ENCODE measurements around the gene SPINT1.

Gene SPINT1

DNA sequence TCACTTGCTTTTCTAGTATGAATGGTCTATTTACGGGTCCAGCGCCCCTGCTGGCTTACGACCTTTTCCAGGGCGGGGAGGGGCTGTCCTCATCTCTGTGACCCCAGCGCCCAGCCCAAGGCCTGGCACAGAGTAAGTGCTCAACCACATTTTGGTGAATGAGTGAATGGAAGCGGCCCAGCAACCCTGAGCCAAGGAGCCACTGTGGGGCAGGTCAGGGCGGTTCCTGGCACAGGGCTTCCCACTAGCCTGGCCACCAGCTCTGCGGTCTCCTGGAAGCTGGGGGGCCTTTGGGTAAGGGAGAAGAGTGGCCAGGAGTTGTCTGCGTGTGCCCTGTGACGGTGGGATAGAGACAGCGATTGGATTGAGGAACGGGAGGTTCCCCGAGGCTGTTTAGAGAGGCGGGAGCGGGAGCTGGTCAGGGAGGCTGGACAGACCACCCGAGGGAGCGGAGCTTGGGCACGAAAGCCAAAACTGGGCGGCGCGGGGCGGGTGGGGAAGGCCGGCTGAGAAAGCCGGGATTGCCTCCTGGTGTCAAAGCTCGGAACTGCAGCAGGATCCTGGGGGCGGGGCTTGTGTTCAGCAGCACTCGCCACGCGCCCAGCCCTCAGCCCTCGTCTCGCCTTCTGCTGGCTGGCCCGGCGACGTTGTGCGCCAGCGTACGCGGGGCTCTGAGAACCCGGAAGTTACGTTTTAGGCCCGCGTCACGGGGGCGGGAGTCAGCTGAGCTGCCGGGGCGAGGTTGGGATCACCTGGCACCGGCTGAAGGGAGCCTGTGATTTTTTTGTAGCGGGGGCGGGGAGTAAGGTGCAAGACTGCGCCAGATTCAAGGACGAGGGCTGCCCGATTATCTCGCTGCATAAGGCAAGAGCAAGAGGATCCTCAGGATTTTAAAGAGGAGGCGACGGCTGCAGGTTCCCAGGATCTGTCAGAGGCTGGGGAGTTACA lies 50.2 kb downstream of the SPINT1 start, which contains the start of gene VPS18 (continued):
- no peak for TF ChIP-seq ZNF23 (tag by site-specific recombination; IDR thresholded peaks at IDR 0.05; ENCODE audit: borderline replicate concordance)
- TF ChIP-seq ZNF768 (tag by site-specific recombination; IDR thresholded peaks at IDR 0.05) = no peak
- TF ChIP-seq ZNF366 (tag by site-specific recombination; conservative IDR thresholded peaks at IDR 0.05) = no peak
- TF ChIP-seq, protein P1, sequence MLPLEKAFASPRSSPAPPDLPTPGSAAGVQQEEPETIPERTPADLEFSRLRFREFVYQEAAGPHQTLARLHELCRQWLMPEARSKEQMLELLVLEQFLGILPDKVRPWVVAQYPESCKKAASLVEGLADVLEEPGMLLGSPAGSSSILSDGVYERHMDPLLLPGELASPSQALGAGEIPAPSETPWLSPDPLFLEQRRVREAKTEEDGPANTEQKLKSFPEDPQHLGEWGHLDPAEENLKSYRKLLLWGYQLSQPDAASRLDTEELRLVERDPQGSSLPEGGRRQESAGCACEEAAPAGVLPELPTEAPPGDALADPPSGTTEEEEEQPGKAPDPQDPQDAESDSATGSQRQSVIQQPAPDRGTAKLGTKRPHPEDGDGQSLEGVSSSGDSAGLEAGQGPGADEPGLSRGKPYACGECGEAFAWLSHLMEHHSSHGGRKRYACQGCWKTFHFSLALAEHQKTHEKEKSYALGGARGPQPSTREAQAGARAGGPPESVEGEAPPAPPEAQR (tag by site-specific recombination; IDR thresholded peaks at IDR 0.05) = no peak
- TF ChIP-seq ZNF747 (tag by site-specific recombination; IDR thresholded peaks at IDR 0.05) = no peak
- TF ChIP-seq KLF10 (tag by site-specific recombination; IDR thresholded peaks at IDR 0.05) = peak; percentile 50; the same call in 1 of the 2 replicates
- peak; percentile 94 for TF ChIP-seq ZNF629 (tag by site-specific recombination; IDR thresholded peaks at IDR 0.05)
- TF ChIP-seq SALL2 (tag by site-specific recombination; IDR thresholded peaks at IDR 0.05; ENCODE audit: borderline replicate concordance) = no peak
- no peak for TF ChIP-seq ZNF112 (tag by site-specific recombination; IDR thresholded peaks at IDR 0.05)
- TF ChIP-seq, protein P2, sequence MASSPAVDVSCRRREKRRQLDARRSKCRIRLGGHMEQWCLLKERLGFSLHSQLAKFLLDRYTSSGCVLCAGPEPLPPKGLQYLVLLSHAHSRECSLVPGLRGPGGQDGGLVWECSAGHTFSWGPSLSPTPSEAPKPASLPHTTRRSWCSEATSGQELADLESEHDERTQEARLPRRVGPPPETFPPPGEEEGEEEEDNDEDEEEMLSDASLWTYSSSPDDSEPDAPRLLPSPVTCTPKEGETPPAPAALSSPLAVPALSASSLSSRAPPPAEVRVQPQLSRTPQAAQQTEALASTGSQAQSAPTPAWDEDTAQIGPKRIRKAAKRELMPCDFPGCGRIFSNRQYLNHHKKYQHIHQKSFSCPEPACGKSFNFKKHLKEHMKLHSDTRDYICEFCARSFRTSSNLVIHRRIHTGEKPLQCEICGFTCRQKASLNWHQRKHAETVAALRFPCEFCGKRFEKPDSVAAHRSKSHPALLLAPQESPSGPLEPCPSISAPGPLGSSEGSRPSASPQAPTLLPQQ (tag by site-specific recombination; IDR thresholded peaks at IDR 0.05) = peak; percentile 12; the same call in 1 of the 2 replicates
- TF ChIP-seq, protein P3, sequence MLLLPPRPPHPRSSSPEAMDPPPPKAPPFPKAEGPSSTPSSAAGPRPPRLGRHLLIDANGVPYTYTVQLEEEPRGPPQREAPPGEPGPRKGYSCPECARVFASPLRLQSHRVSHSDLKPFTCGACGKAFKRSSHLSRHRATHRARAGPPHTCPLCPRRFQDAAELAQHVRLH (tag by site-specific recombination; IDR thresholded peaks at IDR 0.05) = no peak
- TF ChIP-seq ZNF555 (tag by site-specific recombination; conservative IDR thresholded peaks at IDR 0.05) = no peak
- peak; percentile 76 for TF ChIP-seq ZBTB21 (tag by site-specific recombination; IDR thresholded peaks at IDR 0.05)

DNA sequence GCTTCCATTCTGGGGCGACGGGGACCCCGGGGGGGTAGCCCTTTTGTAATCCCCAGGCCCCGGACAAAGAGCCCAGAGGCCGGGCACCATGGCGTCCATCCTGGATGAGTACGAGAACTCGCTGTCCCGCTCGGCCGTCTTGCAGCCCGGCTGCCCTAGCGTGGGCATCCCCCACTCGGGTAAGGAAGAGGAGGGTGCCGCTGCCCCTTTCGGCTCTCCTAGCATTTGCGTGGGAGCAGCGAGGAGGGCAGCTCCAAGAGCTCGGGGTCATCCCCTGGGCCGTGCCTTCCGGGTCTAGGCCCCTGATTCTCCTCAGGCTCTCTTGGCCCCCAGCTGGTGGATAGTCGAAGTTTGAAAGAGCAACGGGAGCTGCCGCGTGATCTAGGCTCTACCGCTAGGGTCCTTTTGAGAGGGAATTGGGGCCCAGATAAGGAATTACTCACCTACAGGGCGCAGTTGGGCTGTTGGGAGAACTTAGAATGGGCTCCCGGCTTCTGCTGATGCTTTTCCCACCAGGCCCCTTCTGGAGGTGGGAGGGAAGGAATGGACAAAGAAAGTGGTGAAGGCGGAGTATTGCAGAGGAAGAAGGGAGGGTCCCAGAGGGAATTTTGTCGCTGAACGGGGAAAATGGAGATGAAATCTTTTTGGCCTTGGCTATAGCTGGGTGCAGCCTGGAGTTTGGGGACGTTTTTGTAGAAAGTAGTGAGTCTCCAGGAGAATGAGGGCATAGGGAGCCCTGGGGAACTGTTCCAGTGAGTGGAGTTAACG lies 51.0 kb downstream of the SPINT1 start:
- ChIA-PET CTCF (interaction anchor here (0.6 to 4.2 kb wide), 25 partner anchors 9 to 289 kb away, joined by 3 to 117 read pairs (median 5); partner anchors contain the start of genes GCHFR, RAD51 and RHOV), POLR2A (interaction anchor here (0.6 to 2.6 kb wide), 11 partner anchors 8 to 438 kb away, joined by 3 to 47 read pairs (median 4); partner anchors contain the start of genes CHAC1, DNAJC17, NUSAP1 and OIP5)
- Histone ChIP-seq H3K9me3 (ENCODE audit: control insufficient read depth, insufficient read depth, low read depth, low read length) (no peaks in the 10 kb centered on the region), H3K4me3 (ENCODE audit: low read depth, low read length) (peak overlapping the region; percentile 79), H3K36me3 (ENCODE audit: control insufficient read depth in 2 of 2, insufficient read depth in 1 of 2, low read length in 2 of 2) (peaks cover 0 to 38% of the 10 kb centered on the region in 2 experiments; a peak in 2 of 3 replicates), H3K4me1 (ENCODE audit: control insufficient read depth, insufficient read depth, low read length) (no peaks in the 10 kb centered on the region), H3K27ac (ENCODE audit: extremely low read depth, low read depth, low read length) (peak overlapping the region; percentile 32; the same call in 1 of the 2 replicates)
- TF ChIP-seq ZNF335 (tag by site-specific recombination; conservative IDR thresholded peaks at IDR 0.05) = peak; percentile 81
- TF ChIP-seq ZNF654 (tag by site-specific recombination; IDR thresholded peaks at IDR 0.05; ENCODE audit: low read depth) = no peak
- TF ChIP-seq HOXD13 (CRISPR knock-in tag; IDR thresholded peaks at IDR 0.05; ENCODE audit: borderline replicate concordance) = no peak
- 0 out of 2 replicates have a peak, but pooled peaks have one; percentile 25 for TF ChIP-seq SP3 (tag by site-specific recombination; IDR thresholded peaks at IDR 0.05)
- TF ChIP-seq, protein P4, sequence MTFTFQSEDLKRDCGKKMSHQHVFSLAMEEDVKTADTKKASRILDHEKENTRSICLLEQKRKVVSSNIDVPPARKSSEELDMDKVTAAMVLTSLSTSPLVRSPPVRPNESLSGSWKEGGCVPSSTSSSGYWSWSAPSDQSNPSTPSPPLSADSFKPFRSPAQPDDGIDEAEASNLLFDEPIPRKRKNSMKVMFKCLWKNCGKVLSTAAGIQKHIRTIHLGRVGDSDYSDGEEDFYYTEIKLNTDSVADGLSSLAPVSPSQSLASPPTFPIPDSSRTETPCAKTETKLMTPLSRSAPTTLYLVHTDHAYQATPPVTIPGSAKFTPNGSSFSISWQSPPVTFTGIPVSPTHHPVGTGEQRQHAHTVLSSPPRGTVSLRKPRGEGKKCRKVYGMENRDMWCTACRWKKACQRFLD (tag by site-specific recombination; IDR thresholded peaks at IDR 0.05) = no peak
- TF ChIP-seq, protein P5, sequence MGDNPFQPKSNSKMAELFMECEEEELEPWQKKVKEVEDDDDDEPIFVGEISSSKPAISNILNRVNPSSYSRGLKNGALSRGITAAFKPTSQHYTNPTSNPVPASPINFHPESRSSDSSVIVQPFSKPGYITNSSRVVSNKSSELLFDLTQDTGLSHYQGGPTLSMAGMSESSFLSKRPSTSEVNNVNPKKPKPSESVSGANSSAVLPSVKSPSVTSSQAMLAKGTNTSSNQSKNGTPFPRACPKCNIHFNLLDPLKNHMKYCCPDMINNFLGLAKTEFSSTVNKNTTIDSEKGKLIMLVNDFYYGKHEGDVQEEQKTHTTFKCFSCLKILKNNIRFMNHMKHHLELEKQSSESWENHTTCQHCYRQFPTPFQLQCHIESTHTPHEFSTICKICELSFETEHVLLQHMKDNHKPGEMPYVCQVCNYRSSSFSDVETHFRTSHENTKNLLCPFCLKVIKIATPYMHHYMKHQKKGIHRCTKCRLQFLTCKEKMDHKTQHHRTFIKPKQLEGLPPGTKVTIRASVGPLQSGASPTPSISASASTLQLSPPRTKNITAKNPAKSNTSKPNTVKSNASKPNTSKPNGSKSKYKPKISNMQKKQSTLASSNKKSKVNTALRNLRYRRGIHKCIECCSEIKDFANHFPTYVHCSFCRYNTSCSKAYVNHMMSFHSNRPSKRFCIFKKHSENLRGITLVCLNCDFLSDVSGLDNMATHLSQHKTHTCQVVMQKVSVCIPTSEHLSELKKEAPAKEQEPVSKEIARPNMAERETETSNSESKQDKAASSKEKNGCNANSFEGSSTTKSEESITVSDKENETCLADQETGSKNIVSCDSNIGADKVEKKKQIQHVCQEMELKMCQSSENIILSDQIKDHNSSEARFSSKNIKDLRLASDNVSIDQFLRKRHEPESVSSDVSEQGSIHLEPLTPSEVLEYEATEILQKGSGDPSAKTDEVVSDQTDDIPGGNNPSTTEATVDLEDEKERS (tag by site-specific recombination; IDR thresholded peaks at IDR 0.05) = no peak
- TF ChIP-seq SCRT1 (tag by site-specific recombination; IDR thresholded peaks at IDR 0.05; ENCODE audit: borderline replicate concordance) = no peak
- TF ChIP-seq ZBTB20 (tag by site-specific recombination; IDR thresholded peaks at IDR 0.05) = peak; percentile 21; the same call in 1 of the 2 replicates
- TF ChIP-seq, protein P6, sequence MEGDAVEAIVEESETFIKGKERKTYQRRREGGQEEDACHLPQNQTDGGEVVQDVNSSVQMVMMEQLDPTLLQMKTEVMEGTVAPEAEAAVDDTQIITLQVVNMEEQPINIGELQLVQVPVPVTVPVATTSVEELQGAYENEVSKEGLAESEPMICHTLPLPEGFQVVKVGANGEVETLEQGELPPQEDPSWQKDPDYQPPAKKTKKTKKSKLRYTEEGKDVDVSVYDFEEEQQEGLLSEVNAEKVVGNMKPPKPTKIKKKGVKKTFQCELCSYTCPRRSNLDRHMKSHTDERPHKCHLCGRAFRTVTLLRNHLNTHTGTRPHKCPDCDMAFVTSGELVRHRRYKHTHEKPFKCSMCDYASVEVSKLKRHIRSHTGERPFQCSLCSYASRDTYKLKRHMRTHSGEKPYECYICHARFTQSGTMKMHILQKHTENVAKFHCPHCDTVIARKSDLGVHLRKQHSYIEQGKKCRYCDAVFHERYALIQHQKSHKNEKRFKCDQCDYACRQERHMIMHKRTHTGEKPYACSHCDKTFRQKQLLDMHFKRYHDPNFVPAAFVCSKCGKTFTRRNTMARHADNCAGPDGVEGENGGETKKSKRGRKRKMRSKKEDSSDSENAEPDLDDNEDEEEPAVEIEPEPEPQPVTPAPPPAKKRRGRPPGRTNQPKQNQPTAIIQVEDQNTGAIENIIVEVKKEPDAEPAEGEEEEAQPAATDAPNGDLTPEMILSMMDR (tag by site-specific recombination; IDR thresholded peaks at IDR 0.05) = peak; percentile 90
- TF ChIP-seq GLIS2 (tag by site-specific recombination; IDR thresholded peaks at IDR 0.05) = peak; percentile 31; the same call in 1 of the 2 replicates
- no peak for TF ChIP-seq ZNF155 (tag by site-specific recombination; IDR thresholded peaks at IDR 0.05)
- no peak for TF ChIP-seq ZNF112 (tag by site-specific recombination; IDR thresholded peaks at IDR 0.05)
